HEK293 (cell line): ENCODE data around the gene RASGRF2.

ENCODE experiments used
- CTCF ChIA-PET: fragments of 350-600 bp; formaldehyde crosslinking; extraction: SDS; loops from one replicate; lab custom pipeline; 2021; ENCODE audit warnings: antibody characterized with exemption; lab: Yijun Ruan, JAX
- POLR2A ChIA-PET: fragments of 300-600 bp; formaldehyde crosslinking; extraction: SDS; loops from one replicate; lab custom pipeline; 2020; ENCODE audit warnings: antibody characterized with exemption, inconsistent platforms; lab: Yijun Ruan, JAX
- H3K27ac ChIP-seq: fragments of 200-500 bp; sonication (Bioruptor generic); 2 replicates; pipeline ENCODE4 v1.5.1; 2014; ENCODE audit warnings: low read depth, low read length, control low read depth, inconsistent platforms; ENCODE audit errors: extremely low read depth
- H3K36me3 ChIP-seq, 2 experiments: fragments of 200-500 bp in 1 of 2; sonication (Bioruptor generic) in 1 of 2; 1 replicate in 1 of 2; 2 replicates in 1 of 2; pipeline ENCODE4 v1.5.1; 2014 to 2017; ENCODE audit warnings: inconsistent platforms in 2 of 2, low read length in 2 of 2; ENCODE audit not compliant: control insufficient read depth in 2 of 2, insufficient read depth in 1 of 2
- H3K4me1 ChIP-seq: fragments of 200-500 bp; sonication (Bioruptor generic); 2 replicates; pipeline ENCODE4 v1.5.1; 2014; ENCODE audit warnings: mild to moderate bottlenecking, low read length, inconsistent platforms; ENCODE audit not compliant: control insufficient read depth, insufficient read depth
- H3K4me3 ChIP-seq: 2 replicates; pipeline ENCODE4 v1.5.1; 2011; ENCODE audit warnings: low read depth, mild to moderate bottlenecking, control low read depth, low read length, moderate library complexity
- H3K9me3 ChIP-seq: fragments of 200-500 bp; sonication (Bioruptor generic); 2 replicates; pipeline ENCODE4 v1.5.1; 2014; ENCODE audit warnings: low read depth, low read length, inconsistent platforms; ENCODE audit not compliant: control insufficient read depth, insufficient read depth
- BCL11A ChIP-seq: fragments of 450-650 bp; formaldehyde crosslinking; IDR thresholded peaks from 2 replicates; pipeline ENCODE4 v1.5.1; 2016; ENCODE audit warnings: low read depth, missing biosample characterization, missing genetic modification characterization
- INSM2 ChIP-seq: fragments of 450-650 bp; formaldehyde crosslinking; IDR thresholded peaks from 2 replicates; pipeline ENCODE4 v1.5.1; 2016; ENCODE audit warnings: missing biosample characterization, missing genetic modification characterization
- ZEB2 ChIP-seq: fragments of 450-650 bp; formaldehyde crosslinking; IDR thresholded peaks from 2 replicates; pipeline ENCODE4 v1.5.1; 2016; ENCODE audit warnings: missing biosample characterization, missing genetic modification characterization
- ZNF140 ChIP-seq: fragments of 450-650 bp; formaldehyde crosslinking; IDR thresholded peaks from 2 replicates; pipeline ENCODE4 v1.5.1; 2016; ENCODE audit warnings: missing biosample characterization, missing genetic modification characterization
- ZNF175 ChIP-seq: fragments of 450-650 bp; formaldehyde crosslinking; IDR thresholded peaks from 2 replicates; pipeline ENCODE4 v1.5.1; 2016; ENCODE audit warnings: missing biosample characterization, missing genetic modification characterization
- ZNF18 ChIP-seq: fragments of 450-650 bp; formaldehyde crosslinking; IDR thresholded peaks from 2 replicates; pipeline ENCODE4 v1.5.1; 2016; ENCODE audit warnings: missing biosample characterization, missing genetic modification characterization
- ZNF19 ChIP-seq: fragments of 450-650 bp; formaldehyde crosslinking; IDR thresholded peaks from 2 replicates; pipeline ENCODE4; 2016; ENCODE audit warnings: missing biosample characterization, missing genetic modification characterization, low read depth
- ZNF221 ChIP-seq: fragments of 450-650 bp; formaldehyde crosslinking; IDR thresholded peaks from 2 replicates; pipeline ENCODE4 v1.5.1; 2017; ENCODE audit warnings: missing biosample characterization, missing genetic modification characterization, borderline replicate concordance
- ZNF354C ChIP-seq: fragments of 450-650 bp; formaldehyde crosslinking; IDR thresholded peaks from 2 replicates; pipeline ENCODE4 v1.5.1; 2016; ENCODE audit warnings: missing biosample characterization, missing genetic modification characterization, low read depth, borderline replicate concordance
- ZNF391 ChIP-seq: fragments of 450-650 bp; formaldehyde crosslinking; IDR thresholded peaks from 2 replicates; pipeline ENCODE4 v1.5.1; 2016; ENCODE audit warnings: low read depth, missing biosample characterization, missing genetic modification characterization, borderline replicate concordance
- ZNF416 ChIP-seq: fragments of 450-650 bp; formaldehyde crosslinking; IDR thresholded peaks from 2 replicates; pipeline ENCODE4 v1.5.1; 2016; ENCODE audit warnings: missing biosample characterization, missing genetic modification characterization
- ZNF48 ChIP-seq: fragments of 450-650 bp; formaldehyde crosslinking; IDR thresholded peaks from 2 replicates; pipeline ENCODE4 v1.5.1; 2016; ENCODE audit warnings: missing biosample characterization, missing genetic modification characterization
- ZNF514 ChIP-seq: fragments of 450-650 bp; formaldehyde crosslinking; IDR thresholded peaks from 2 replicates; pipeline ENCODE4 v1.5.1; 2016; ENCODE audit warnings: missing biosample characterization, missing genetic modification characterization
- ZNF626 ChIP-seq: fragments of 450-650 bp; sonication (Bioruptor Pico); formaldehyde crosslinking; IDR thresholded peaks from 2 replicates; pipeline ENCODE4 v1.5.1; 2018; ENCODE audit warnings: missing biosample characterization, missing genetic modification characterization, inconsistent platforms
- ZNF660 ChIP-seq: fragments of 450-650 bp; IDR thresholded peaks from 2 replicates; pipeline ENCODE4 v1.5.1; 2018; ENCODE audit warnings: missing biosample characterization, mild to moderate bottlenecking, missing genetic modification characterization
- ZSCAN16 ChIP-seq: fragments of 450-650 bp; formaldehyde crosslinking; IDR thresholded peaks from 2 replicates; pipeline ENCODE4 v1.5.1; 2016; ENCODE audit warnings: missing biosample characterization, missing genetic modification characterization
- ZSCAN23 ChIP-seq: fragments of 450-650 bp; formaldehyde crosslinking; IDR thresholded peaks from 2 replicates; pipeline ENCODE4 v1.5.1; 2016; ENCODE audit warnings: missing biosample characterization, missing genetic modification characterization
- ZSCAN5A ChIP-seq: fragments of 450-650 bp; formaldehyde crosslinking; IDR thresholded peaks from 2 replicates; pipeline ENCODE4 v1.5.1; 2016; ENCODE audit warnings: missing biosample characterization, missing genetic modification characterization
- TF ChIP-seq, protein P1 (sequence below): fragments of 450-650 bp; formaldehyde crosslinking; IDR thresholded peaks from 2 replicates; pipeline ENCODE4 v1.5.1; 2016; ENCODE audit warnings: missing biosample characterization, missing genetic modification characterization
- TF ChIP-seq, protein P2 (sequence below): fragments of 450-650 bp; formaldehyde crosslinking; conservative IDR thresholded peaks from 2 replicates; pipeline ENCODE4 v1.5.1; 2016; ENCODE audit warnings: low read depth, missing biosample characterization, missing genetic modification characterization
- TF ChIP-seq, protein P3 (sequence below): IDR thresholded peaks from 2 replicates; pipeline ENCODE4 v1.6.1; 2011; ENCODE audit warnings: mild to moderate bottlenecking, low read depth, low read length, borderline replicate concordance
- TF ChIP-seq, protein P4 (sequence below): fragments of 450-650 bp; formaldehyde crosslinking; IDR thresholded peaks from 2 replicates; pipeline ENCODE4 v1.5.1; 2016; ENCODE audit warnings: missing biosample characterization, missing genetic modification characterization, low read depth

Gene RASGRF2

DNA sequence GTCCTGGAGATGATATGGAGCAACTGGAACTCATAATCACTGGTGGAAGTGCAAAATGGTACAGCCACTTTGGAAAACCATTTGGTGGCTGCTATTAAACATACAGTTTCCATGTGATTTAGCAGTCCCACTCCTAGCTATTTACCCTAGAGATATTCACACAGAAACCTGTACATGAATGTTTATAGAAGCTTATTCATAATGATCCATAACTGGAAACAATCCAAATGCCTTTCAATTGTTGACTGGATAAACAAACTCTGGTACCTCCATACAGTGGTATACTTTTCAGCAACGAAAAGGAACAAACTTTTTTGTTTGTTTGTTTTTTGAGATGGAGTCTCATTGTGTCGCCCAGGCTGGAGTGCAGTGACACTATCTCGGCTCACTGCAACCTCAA, 47.7 kb upstream of the RASGRF2 start:
- no peaks in the 10 kb centered on the region for H3K36me3 ChIP-seq
- TF ChIP-seq, protein P1, sequence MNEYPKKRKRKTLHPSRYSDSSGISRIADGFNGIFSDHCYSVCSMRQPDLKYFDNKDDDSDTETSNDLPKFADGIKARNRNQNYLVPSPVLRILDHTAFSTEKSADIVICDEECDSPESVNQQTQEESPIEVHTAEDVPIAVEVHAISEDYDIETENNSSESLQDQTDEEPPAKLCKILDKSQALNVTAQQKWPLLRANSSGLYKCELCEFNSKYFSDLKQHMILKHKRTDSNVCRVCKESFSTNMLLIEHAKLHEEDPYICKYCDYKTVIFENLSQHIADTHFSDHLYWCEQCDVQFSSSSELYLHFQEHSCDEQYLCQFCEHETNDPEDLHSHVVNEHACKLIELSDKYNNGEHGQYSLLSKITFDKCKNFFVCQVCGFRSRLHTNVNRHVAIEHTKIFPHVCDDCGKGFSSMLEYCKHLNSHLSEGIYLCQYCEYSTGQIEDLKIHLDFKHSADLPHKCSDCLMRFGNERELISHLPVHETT (tag by site-specific recombination), result no peak
- TF ChIP-seq ZNF354C (tag by site-specific recombination), result no peak
- no peak for TF ChIP-seq ZNF48 (tag by site-specific recombination)
- TF ChIP-seq ZNF514 (tag by site-specific recombination), result no peak
- no peak for TF ChIP-seq ZNF391
- no peak for TF ChIP-seq ZNF416 (tag by site-specific recombination)
- no peak for TF ChIP-seq ZNF175 (tag by site-specific recombination)
- TF ChIP-seq ZSCAN16 (tag by site-specific recombination), result no peak
- no peak for TF ChIP-seq ZNF626 (tag by site-specific recombination)
- TF ChIP-seq ZEB2, result no peak
- TF ChIP-seq ZSCAN23 (tag by site-specific recombination), result no peak
- TF ChIP-seq, protein P2, sequence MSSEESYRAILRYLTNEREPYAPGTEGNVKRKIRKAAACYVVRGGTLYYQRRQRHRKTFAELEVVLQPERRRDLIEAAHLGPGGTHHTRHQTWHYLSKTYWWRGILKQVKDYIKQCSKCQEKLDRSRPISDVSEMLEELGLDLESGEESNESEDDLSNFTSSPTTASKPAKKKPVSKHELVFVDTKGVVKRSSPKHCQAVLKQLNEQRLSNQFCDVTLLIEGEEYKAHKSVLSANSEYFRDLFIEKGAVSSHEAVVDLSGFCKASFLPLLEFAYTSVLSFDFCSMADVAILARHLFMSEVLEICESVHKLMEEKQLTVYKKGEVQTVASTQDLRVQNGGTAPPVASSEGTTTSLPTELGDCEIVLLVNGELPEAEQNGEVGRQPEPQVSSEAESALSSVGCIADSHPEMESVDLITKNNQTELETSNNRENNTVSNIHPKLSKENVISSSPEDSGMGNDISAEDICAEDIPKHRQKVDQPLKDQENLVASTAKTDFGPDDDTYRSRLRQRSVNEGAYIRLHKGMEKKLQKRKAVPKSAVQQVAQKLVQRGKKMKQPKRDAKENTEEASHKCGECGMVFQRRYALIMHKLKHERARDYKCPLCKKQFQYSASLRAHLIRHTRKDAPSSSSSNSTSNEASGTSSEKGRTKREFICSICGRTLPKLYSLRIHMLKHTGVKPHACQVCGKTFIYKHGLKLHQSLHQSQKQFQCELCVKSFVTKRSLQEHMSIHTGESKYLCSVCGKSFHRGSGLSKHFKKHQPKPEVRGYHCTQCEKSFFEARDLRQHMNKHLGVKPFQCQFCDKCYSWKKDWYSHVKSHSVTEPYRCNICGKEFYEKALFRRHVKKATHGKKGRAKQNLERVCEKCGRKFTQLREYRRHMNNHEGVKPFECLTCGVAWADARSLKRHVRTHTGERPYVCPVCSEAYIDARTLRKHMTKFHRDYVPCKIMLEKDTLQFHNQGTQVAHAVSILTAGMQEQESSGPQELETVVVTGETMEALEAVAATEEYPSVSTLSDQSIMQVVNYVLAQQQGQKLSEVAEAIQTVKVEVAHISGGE, result no peak
- no peak for TF ChIP-seq ZNF221 (tag by site-specific recombination)
- TF ChIP-seq ZNF140, result no peak
- no peaks in the 10 kb centered on the region for H3K4me1 ChIP-seq
- H3K9me3 ChIP-seq, result no peaks in the 10 kb centered on the region
- POLR2A ChIA-PET, result no interaction called here
- CTCF ChIA-PET, result no interaction called here
- no peak overlapping the region for H3K27ac ChIP-seq
- no peak overlapping the region for H3K4me3 ChIP-seq

- no peaks in the 10 kb centered on the region for H3K9me3 ChIP-seq
- no peak overlapping the region for H3K4me3 ChIP-seq
- no peak overlapping the region for H3K27ac ChIP-seq
- CTCF ChIA-PET, result no interaction called here
- no peaks in the 10 kb centered on the region for H3K4me1 ChIP-seq
- no peaks in the 10 kb centered on the region for H3K36me3 ChIP-seq
- POLR2A ChIA-PET, result no interaction called here
- TF ChIP-seq ZNF18 (no peak), ZNF19 (no peak), ZNF660 (tag by site-specific recombination) (no peak), INSM2 (tag by site-specific recombination) (no peak), ZSCAN5A (no peak), BCL11A (tag by site-specific recombination) (no peak)
- TF ChIP-seq, protein P3, sequence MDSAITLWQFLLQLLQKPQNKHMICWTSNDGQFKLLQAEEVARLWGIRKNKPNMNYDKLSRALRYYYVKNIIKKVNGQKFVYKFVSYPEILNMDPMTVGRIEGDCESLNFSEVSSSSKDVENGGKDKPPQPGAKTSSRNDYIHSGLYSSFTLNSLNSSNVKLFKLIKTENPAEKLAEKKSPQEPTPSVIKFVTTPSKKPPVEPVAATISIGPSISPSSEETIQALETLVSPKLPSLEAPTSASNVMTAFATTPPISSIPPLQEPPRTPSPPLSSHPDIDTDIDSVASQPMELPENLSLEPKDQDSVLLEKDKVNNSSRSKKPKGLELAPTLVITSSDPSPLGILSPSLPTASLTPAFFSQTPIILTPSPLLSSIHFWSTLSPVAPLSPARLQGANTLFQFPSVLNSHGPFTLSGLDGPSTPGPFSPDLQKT, result no peak
- TF ChIP-seq, protein P4, sequence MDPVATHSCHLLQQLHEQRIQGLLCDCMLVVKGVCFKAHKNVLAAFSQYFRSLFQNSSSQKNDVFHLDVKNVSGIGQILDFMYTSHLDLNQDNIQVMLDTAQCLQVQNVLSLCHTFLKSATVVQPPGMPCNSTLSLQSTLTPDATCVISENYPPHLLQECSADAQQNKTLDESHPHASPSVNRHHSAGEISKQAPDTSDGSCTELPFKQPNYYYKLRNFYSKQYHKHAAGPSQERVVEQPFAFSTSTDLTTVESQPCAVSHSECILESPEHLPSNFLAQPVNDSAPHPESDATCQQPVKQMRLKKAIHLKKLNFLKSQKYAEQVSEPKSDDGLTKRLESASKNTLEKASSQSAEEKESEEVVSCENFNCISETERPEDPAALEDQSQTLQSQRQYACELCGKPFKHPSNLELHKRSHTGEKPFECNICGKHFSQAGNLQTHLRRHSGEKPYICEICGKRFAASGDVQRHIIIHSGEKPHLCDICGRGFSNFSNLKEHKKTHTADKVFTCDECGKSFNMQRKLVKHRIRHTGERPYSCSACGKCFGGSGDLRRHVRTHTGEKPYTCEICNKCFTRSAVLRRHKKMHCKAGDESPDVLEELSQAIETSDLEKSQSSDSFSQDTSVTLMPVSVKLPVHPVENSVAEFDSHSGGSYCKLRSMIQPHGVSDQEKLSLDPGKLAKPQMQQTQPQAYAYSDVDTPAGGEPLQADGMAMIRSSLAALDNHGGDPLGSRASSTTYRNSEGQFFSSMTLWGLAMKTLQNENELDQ (tag by site-specific recombination), result no peak
These were observed 44.4 kb upstream of the RASGRF2 start for GRCh38 chr5:80915716-80916115.
